ENCODE data around the gene HMGXB4. TPM values are rescaled to one million over a fixed set of nuclear protein-coding genes. Genes with fewer than 3 reads are reported as not detected.

HMGXB4 gene
- total RNA-seq, 1 experiment from 2014 or later, result 11.0 TPM

DNA sequence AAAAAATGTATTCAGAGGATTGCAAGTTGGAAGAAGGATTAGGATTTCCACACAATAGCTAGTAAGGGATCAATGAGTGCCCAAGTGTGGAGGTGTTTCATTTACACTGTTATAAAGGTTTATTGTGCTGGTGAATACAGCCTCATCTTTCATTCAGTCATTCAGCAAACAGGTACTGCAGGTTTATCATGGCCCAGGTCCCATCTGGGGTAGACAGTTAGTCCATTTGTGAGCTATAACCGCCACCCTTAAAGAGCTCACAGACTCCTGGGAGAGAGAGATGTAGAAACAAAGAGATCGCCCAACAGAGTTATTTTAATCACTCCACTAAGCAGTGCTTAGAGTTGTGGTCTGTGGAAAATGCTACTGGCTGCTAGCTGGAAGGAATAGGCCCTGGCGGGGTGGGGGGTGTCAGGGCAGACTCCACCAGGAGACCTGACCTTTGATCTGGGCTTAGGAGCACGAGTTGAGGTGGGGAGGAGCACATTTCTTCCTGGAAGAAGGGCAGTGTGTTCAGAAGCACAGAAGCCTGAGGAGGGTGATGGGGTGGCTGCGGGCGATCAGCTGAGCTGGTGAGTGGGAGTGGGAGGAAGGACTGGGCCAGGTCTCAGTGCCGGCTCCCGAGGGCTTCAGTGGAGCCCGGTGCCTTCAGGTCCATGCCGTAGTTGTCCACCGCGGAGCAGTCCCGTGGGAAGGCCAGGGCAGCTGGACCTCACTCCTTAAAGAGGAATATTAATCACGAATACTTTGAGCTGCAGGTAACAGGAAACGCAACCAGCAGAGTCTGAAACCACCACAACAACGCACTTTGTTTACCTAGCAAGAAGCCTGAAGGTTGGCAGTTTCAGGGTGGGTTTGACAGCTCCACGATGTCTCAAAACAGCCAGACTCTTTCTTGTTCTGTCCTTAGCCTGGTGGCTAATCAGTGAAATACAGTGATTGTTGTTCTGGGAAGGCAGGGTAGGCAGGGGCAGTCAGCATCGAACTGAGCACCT, 53.6 kb downstream of the HMGXB4 start:
- DNase-seq (ENCODE audit: low read depth), result no peak

- no peak for DNase-seq (ENCODE audit: low read depth)
Measured at GRCh38 chr22:35311551-35311999, 54.3 kb downstream of the HMGXB4 start.

GRCh38 chr22:35312198-35313059, 55.1 kb downstream of the HMGXB4 start:
- DNase-seq (ENCODE audit: low read depth), result peak; percentile 72

DNA sequence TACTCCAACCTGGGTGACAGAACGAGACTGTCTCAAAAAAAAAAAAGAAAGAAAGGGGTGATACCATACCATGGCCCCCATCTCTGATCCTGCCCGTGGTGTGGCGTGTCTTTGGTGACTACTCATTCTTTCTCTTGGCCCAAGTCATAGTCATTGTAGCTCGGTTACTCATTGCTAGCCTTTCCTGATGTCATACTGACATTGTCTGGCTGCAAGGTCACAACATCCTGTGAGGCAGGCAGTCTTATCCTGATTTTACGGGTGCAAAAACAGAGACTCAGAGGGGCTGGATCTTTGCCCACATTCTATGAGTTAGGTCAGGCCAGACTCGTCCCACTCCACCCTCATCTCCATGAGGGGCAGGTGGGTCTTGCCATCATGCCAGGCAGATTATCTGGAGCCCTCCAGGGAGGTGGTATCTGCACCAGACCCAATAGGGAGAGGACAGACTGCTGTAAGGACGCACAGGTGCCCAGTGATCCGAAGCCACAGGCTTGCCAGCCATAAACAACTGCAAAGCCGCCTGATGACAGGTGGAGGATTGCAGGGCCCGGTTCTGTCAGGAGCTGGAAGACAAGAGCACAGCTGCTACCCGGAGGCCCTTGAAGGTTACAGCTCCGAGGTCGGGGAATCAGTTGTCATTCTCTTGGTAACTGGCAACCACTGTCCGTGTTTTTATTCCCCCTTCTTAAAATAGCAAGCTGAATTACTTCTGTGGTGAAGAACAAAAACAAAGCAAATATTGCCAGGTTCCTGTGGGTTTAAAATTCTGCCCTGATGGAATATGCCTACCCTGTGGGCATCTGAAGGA, 56.2 kb downstream of the HMGXB4 start:
- DNase-seq (ENCODE audit: low read depth), result peak; percentile 90

GRCh38 chr22:35314161-35314942, 57.1 kb downstream of the HMGXB4 start:
- no peak for DNase-seq (ENCODE audit: low read depth)

DNA sequence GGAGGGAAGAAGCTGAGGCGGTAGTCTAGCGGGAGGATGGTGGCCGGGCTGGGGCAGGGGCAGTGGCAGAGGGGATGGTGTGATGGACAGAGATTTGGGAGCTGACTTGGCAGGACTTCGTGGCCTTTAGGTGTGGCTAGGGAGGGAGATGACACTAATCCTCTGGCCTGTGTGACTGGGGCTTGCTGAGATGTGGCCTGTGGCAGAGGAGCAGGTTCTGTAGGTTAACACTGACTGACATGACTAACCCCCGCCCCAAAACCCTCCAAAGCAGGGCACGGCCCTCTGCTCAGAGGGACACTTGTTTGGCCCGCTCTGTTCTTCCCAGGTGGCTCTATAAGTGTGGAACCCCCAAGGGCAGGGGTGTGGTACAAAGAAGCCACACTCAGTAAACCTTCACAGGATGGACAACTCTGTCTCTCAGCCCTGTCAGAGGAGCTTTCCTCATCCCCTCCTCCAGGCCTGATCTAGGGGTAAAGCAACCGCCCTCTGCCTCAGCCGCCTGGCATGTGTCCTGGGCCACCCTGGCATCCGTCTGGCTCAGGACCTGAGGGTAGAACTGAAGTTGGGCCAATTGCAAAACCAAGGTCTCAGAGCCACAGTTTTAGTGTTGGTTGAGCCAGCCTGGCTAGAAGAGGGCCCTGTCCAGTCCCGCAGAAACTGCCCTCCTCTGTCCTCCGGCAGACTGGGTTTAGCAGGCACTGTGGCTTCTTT, 58.0 kb downstream of the HMGXB4 start:
- no peak for DNase-seq (ENCODE audit: low read depth)

- DNase-seq (ENCODE audit: low read depth), result no peak
Measured at GRCh38 chr22:35315855-35316745, 58.8 kb downstream of the HMGXB4 start.

GRCh38 chr22:35316751-35317150, 59.5 kb downstream of the HMGXB4 start:
- no peak for DNase-seq (ENCODE audit: low read depth)

DNA sequence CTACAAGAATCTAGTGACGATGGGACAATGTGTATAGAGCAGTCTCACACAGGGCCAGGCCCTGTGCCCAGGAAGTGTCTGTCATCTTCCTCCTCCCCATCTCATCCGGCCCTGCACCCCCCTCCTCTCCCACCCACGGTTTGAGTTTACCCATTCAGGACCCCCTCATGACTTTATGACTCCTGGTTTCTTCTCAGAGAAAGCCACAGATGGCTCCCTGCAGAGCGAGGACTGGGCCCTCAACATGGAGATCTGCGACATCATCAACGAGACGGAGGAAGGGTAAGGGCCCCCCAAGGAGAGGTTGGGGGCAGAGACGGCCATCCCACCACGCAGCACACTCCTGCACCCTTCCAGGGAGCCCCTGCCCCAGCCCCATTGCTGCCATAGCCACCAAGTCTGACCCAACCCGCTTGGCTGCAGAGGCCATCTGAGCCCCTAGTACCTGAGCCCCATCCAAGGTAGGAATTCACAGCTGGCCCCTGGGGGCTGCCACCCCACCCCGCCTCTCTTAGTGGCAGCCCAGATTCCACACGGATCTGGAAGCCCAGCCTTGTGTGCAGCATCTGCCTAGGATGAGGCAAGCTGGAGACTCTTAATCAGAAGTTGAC, 60.5 kb downstream of the HMGXB4 start:
- DNase-seq (ENCODE audit: low read depth), result no peak

GRCh38 chr22:35318346-35319215, 61.3 kb downstream of the HMGXB4 start:
- no peak for DNase-seq (ENCODE audit: low read depth)

- no peak for DNase-seq (ENCODE audit: low read depth)
Measured at GRCh38 chr22:35319244-35319985, 62.1 kb downstream of the HMGXB4 start.

GRCh38 chr22:35322126-35322525, 64.8 kb downstream of the HMGXB4 start:
- no peak for DNase-seq (ENCODE audit: low read depth)

DNA sequence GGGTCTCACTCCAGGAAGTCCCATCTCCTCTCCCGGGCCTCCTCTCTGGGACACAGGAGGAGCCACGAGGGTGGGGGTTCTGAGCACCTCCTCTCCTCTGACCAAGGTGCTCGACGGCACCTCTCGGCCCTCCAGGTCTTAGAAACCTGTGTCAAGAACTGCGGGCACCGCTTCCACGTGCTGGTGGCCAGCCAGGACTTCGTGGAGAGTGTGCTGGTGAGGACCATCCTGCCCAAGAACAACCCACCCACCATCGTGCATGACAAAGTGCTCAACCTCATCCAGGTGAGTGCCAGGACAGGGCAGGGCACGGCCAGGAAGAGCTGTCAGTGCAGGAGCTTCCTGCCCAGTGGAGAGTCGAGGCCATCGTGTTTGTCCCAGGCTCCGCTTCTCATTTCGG, 65.6 kb downstream of the HMGXB4 start:
- no peak for DNase-seq (ENCODE audit: low read depth)

- no peak for DNase-seq (ENCODE audit: low read depth)
Measured at GRCh38 chr22:35323305-35323704, 66.0 kb downstream of the HMGXB4 start.

GRCh38 chr22:35324067-35324466, 66.8 kb downstream of the HMGXB4 start:
- DNase-seq (ENCODE audit: low read depth), result no peak

DNA sequence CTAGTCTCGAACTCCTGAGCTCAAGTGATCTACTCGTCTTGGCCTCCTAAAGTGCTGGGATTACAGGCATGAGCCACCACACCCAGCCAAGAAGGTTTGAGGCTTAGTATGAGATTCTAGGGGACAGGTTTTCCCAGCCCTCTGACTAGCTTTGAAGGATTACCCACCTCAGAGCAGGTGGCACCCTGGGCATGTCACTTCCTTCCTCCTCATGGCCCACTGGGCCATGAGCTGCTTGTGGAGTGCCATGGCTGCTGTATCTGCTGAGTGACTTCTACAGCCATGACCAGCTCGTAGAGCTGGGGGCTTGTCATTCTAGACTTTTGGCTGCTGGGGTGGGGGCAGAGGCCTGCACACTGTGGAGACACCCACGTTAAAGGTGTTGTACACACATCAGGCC, 67.5 kb downstream of the HMGXB4 start:
- no peak for DNase-seq (ENCODE audit: low read depth)

GRCh38 chr22:35325209-35325608, 67.9 kb downstream of the HMGXB4 start:
- DNase-seq (ENCODE audit: low read depth), result no peak

Measured in Daoy (cell line).